ENCODE measurements around the gene GNB5.
"Not testable (repeated sequence)": the region's sequence is repeated elsewhere in the genome, so short reads cannot be mapped to it uniquely, and the experiment has no call there.

GNB5 gene

GRCh38 chr15:52191207-52191606 lies at the start of gene GNB5:
TSS of gene GNB5 (minus strand) at chr15:52191392. CDS start at chr15:52184676, 6,716 bp downstream.
- peak; percentile 32 for DNase-seq

DNA sequence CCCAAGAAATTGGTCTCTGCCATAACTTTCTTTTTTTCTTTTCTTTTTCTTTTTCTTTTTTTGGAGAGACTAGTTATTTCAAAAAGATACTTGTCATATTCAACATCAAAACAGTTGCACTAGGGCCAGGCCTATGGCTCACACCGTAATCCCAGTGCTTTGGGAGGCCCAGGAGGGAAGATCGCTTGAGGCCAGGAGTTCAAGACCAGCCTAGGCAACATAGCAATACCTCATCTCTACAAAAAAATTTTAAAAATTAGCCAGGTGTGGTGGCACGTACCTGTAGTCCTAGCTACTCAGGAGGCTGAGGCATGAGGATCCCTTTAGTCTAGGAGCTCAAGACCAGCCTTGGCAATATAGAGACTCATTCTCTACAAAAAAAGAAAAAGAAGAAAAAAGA lies 49.0 kb upstream of the GNB5 start:
- DNase-seq, result no peak

DNA sequence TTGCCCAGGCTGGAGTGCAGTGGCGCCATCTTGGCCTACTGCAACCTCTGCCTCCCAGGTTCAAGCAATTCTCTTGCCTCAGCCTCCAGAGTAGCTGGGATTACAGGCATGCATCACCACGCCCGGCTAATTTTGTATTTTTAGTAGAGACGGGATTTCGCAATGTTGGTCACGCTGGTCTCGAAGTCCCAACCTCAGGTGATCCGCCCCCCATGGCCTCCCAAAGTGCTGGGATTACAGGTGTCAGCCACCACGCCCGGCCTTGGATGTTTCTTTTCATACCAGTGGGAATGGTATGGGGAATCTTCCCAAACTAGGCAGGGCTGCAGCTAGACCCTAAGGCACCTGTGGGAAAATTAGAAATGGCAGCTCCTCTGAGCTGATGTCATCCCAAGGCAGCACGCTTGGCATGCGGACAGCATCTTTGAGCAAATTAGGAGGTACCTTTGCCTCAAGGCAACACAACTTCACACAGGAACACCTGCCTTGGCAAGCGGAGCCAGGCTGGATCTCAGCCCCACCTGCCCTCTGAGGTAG lies 47.9 kb upstream of the GNB5 start:
- DNase-seq, result not testable (repeated sequence)

- no peak for DNase-seq
Measured at GRCh38 chr15:52238149-52238548, 47.0 kb upstream of the GNB5 start.

DNA sequence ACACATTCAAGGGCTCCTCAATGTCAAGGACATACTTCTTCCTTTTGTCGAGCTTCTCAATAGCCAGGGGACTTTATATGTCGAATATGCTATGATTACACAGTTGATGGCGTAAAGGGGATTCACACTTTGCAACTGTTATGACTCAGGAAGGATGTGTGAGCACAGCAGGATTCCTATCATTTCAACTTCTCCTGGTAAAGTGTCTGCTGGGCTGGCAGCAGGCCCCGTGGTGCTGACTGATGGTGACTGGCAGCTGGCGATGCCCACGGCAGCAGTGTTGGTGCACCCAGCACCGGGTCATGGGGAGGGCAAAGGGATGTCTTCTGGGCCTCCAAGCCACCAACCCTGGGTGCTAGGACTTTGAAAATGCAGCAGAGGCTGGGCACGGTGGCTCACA lies 44.8 kb upstream of the GNB5 start:
- no peak for DNase-seq

DNA sequence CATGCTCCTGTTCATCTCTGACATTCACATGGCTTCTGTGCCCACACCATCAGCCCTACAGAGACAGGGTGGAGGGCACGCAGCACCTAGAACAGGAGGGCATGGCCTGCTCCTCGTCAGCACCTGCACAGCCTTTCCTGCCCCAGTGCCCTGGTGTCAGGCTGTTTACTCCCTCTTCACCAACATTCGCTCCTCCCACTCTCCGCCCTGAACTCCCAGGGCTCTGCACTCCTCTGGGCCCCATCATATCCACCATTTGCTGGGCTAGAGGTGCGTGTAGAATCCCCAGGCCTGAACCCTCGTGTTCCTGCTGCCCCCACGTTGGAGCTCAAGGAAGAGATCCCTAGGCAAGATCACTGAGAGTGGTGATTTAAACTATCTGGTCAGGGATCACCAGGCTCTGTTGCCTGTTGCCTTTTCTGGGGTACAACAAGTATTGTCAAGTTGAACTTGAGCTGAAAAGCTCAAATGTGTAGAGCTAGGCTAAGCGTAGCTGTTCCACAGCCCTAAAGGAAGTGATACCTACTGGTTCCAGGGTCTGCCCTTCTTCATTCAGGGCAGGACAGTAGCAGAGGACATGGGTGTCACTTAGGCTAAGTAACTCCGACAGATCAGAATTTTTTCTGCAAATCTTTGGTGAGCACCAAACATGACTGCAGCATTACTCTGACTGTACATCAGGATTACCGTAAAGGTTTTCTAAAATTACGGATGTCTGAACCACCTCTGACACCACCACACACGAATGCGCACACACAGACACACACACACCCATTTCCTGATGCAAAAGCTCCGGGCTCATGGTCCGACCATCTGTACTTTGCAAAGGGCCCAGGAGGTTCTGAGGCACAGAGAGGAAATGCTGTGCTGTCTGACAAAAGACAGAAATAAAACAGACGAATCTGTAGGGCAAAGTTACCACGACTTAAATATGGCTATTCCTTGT lies 43.7 kb upstream of the GNB5 start:
- no peak for DNase-seq

DNA sequence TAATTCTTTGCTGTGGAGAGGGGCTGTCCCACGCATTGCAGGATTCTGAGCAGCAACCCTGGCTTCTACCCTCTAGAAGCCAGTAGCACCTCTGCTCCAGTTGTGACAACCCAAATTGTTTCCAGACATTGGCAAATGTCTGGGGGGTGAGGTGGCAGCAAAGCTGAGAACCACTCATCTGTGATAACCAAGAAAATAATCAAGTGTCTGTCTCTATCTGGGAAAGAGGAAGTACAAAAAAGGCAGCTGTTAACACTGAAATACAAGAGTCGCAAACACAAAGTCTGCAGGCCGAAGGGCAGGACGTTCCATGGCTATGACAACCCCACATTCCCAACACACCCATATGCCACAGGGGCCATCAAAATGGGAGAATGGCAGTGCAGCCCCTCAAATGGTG lies 42.2 kb upstream of the GNB5 start:
- DNase-seq, result no peak

- DNase-seq, result no peak
Measured at GRCh38 chr15:52232327-52232726, 41.1 kb upstream of the GNB5 start.

DNA sequence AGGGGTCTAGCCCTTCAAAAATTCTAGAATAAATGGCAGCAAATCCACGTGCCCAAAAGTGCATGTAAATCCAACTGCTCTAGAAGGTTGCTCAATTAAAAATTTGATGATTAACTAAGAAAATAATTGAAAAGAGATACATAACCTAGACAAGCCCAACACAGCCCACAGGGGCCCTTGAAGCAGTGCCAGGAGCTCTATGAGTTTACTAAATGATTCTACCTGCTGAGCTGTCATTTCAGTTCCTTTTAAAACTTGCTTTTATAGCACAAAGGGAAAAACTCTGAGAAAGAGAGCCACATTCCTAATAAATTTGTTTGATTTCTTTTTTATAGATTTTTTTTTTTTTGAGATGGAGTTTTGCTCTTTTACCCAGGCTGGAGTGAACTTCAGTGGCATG lies 38.9 kb upstream of the GNB5 start:
- no peak for DNase-seq

GRCh38 chr15:52228921-52229320 lies 37.7 kb upstream of the GNB5 start:
- no peak for DNase-seq

- DNase-seq, result no peak
Measured at GRCh38 chr15:52227456-52227855, 36.3 kb upstream of the GNB5 start.

- no peak for DNase-seq
Measured at GRCh38 chr15:52225230-52225629, 34.0 kb upstream of the GNB5 start.

DNA sequence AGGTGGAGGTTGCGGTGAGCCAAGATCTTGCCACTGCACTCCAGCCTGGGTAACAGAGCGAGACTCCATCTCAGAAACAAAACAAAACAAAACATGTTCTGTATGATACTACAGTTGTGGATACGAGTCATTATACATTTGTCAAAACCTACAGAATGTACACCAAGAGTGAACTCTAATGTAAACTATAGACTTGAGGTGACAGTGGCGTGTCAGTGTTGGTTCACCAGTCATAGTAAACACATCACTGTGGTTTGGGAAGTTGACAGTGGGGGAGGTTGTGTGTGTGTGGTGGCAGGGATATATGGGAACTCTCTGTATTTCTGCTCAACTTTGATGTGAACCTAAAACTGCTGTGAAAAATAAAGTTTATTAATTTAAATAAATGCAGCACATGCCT lies 33.0 kb upstream of the GNB5 start:
- no peak for DNase-seq

- DNase-seq, result no peak
Measured at GRCh38 chr15:52221730-52222129, 30.5 kb upstream of the GNB5 start.

- DNase-seq, result no peak
Measured at GRCh38 chr15:52220937-52221660, 29.9 kb upstream of the GNB5 start.

DNA sequence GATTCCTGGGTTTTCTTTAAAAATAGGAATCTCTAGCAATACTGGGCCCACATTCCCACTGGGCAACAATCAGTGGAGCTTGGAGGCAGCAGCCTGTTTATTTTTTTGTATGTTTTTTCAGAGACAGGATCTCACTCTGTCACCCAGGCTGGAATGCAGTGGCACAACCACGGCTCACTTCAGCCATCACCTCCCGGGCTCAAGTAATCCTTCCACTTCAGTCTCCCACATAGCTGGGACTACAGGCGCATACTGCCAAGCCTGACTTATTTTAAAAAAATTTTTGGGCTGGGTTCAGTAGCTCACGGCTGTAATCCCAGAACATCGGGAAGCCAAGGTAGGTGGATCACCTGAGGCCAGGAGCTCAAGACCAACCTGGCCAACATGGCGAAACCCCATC lies 29.1 kb upstream of the GNB5 start:
- no peak for DNase-seq

DNA sequence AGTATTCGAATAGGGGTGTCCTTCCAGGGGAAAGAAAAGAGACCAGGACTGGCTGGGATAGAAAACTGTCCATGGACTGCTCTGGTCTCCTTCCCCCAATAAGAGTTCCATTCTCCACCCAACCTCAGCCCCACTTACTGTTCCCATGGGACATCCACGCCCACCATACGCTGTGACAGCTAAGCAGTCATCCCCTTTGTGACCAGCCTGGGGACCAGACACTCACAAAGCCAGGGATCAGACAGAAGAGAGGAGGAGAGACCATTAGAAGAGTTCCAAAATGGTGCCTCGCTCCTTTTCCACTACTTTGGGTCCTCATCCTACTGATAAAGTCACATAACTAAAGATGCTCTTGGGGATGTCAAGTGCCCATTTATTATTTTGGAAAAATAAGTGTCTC lies 27.6 kb upstream of the GNB5 start:
- DNase-seq, result no peak

DNA sequence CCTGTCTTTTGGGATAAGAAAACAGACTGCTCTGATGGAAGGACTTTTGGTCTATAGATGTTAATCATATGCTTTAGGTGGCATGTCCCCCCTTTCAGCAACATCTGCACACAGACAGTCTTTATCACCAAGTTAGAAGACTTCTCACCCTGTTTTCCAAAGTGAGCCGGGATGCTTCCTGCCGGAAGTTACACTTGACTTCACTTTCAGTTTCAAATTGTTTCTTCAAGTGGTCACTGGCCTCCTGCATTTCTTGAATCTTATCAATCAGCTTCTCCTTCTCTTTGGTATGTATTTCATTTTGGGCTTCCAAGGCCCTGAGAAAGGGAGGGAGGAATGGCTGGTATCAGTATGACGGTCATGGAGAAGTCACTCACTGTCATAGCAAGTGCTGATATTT lies 27.2 kb upstream of the GNB5 start:
- DNase-seq, result no peak

DNA sequence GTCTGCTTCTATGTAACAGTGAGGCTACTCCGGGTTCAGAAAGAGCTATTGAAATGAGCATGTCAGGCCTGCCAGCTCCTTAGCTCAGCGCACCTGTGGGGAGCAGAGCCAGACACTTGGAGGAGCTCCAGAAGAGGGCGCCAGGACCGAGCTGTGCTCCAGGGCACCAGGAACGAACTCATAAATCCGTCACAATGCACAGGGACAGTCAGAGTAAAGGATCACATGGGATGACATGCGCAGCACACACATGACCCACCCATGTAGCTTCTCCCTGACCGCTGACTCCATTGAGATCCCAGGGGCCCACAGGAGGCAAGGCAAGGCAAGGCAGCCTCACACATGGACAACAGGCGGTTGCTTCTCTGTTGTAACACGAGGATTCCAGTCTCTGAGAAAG lies 26.0 kb upstream of the GNB5 start:
- no peak for DNase-seq

GRCh38 chr15:52214553-52214952 lies 23.4 kb upstream of the GNB5 start:
- no peak for DNase-seq

DNA sequence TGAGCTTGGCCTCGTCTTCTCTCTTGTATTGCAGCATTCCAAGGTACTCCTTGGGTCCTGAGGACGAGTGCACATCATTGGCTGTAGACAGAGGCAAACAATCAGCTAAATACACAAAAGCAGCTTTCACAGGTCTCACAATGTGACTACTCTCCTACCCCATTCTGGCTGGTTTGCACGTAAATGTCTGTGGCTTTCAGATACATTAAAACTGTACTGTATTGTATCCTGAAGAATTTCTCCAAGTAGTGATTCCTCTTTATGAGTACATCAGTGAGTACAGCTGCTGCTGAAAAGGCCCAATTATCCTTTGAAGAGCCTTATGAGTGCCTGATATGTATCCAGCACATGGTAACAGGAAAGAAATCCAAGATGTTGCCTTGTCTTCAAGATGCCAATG lies 22.0 kb upstream of the GNB5 start:
- DNase-seq, result no peak

DNA sequence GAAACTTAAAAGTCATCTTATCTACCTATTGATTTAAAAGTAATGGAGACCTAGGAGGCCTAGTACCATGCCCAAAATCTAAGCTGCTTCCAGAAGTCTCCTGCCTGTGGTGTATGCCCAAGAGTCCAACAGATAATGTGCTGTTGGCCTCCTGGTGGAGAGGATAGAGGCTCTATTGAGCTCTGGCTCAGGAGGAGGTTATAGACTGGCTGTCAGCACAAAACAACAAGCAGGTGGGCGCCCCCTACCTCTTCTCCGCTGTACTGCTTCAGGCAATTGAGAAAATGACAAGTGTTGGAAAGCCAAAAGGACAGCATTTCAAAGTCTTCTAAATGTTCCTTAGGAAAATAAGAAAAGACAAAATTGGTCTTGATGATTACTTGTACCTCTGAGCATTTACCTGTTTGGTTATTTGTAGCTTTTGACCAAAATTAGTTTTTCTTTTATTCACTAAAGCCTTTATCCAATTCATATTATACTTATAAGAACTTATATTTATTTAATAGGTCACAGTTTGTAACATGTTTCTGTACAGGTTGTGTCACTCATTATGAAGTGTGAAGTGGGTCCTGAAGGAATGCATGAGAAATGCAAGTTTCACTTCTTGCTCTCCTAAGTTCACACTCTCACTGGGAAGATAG lies 17.2 kb upstream of the GNB5 start:
- peak; percentile 25 for DNase-seq

DNA sequence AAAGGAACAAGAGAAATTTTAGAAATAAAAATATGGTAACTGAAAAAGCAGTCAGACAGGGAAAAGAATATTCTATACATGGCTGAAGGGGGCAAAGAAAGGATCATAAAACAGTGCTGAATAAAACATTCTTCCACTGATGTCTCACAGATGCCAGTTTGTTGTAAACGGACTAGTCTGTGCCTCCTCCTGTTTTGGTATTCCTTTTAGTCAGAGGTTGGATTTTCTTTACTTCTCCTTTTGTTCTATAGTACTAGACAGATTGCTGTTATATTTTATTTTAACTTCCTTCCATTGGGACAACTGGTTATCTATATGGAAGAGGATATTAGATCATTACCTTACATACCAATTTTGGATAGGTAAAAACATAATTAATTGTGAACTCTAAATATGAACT lies 16.0 kb upstream of the GNB5 start:
- DNase-seq, result no peak

GRCh38 chr15:52206446-52206845 lies 15.3 kb upstream of the GNB5 start:
- DNase-seq, result no peak

Measured in DMS 273 treated with DMSO at 0.1 percent for 48 hours (cell line).